Hepatocyte (in vitro differentiated cells): ENCODE measurements around the gene TLR4. TPM values are rescaled to one million over a fixed set of nuclear protein-coding genes. Genes with fewer than 3 reads are reported as not detected.

Source experiments
- DNase-seq: peaks from one replicate; pipeline ENCODE4 v3.0.0-alpha.2; 2016; ENCODE audit warnings: low spot score
- H2AFZ ChIP-seq: fragments of 200-600 bp; sonication (generic); 2 replicates; pipeline ENCODE4 v1.6.0; 2016; ENCODE audit warnings: antibody characterized with exemption, mild to moderate bottlenecking
- H3K27ac ChIP-seq: fragments of 200-600 bp; sonication (generic); 2 replicates; pipeline ENCODE4 v1.5.1; 2016; ENCODE audit warnings: mild to moderate bottlenecking
- H3K27me3 ChIP-seq: fragments of 200-600 bp; sonication (generic); 2 replicates; pipeline ENCODE4 v1.6.1; 2016
- H3K36me3 ChIP-seq: fragments of 200-600 bp; sonication (generic); replicated peaks from 2 replicates; pipeline ENCODE4 v1.5.1; 2016; ENCODE audit warnings: low read depth; ENCODE audit not compliant: insufficient read depth
- H3K4me1 ChIP-seq: fragments of 200-600 bp; sonication (generic); 2 replicates; pipeline ENCODE4 v1.5.1; 2016; ENCODE audit warnings: mild to moderate bottlenecking, moderate library complexity; ENCODE audit not compliant: insufficient read depth
- H3K4me2 ChIP-seq: fragments of 200-600 bp; sonication (generic); 2 replicates; pipeline ENCODE4 v1.6.0; 2016
- H3K4me3 ChIP-seq: fragments of 200-600 bp; sonication (generic); 2 replicates; pipeline ENCODE4 v1.5.1; 2016; ENCODE audit warnings: mild to moderate bottlenecking
- H3K79me2 ChIP-seq: fragments of 200-600 bp; sonication (generic); 2 replicates; pipeline ENCODE4 v1.6.0; 2017; ENCODE audit warnings: mild to moderate bottlenecking
- H3K9me2 ChIP-seq: fragments of 200-600 bp; sonication (generic); replicated peaks from 2 replicates; pipeline ENCODE4 v1.6.0; 2017; ENCODE audit warnings: mild to moderate bottlenecking; ENCODE audit not compliant: insufficient read depth
- H3K9me3 ChIP-seq: fragments of 200-600 bp; sonication (generic); 2 replicates; pipeline ENCODE4 v1.5.1; 2016; ENCODE audit warnings: low read depth, mild to moderate bottlenecking
- H4K20me1 ChIP-seq: fragments of 200-600 bp; sonication (generic); 2 replicates; pipeline ENCODE4 v1.6.0; 2016; ENCODE audit warnings: mild to moderate bottlenecking; ENCODE audit not compliant: insufficient read depth, poor library complexity, severe bottlenecking
- EZH2 ChIP-seq: fragments of 200-600 bp; sonication (generic); IDR thresholded peaks from 2 replicates; pipeline ENCODE4 v1.6.1; 2016; ENCODE audit warnings: antibody characterized with exemption, mild to moderate bottlenecking, borderline replicate concordance
- EZH2phosphoT487 ChIP-seq: fragments of 200-600 bp; sonication (generic); IDR thresholded peaks from one replicate; pipeline ENCODE4 v1.6.1; 2018; ENCODE audit warnings: antibody characterized with exemption, mild to moderate bottlenecking, low read depth, moderate library complexity; ENCODE audit not compliant: unreplicated experiment, severe bottlenecking
- WGBS: methylation state at CpG from one replicate; pipeline ENCODE4 v1.1.6; 2016; ENCODE audit warnings: low lambda C conversion rate; ENCODE audit errors: missing lambda C conversion rate; 5-methylcytosine and 5-hydroxymethylcytosine counted together
- polyA plus RNA-seq: library from polyadenylated mRNA; unstranded; fragments of >200 nt; fragmentation: Nextera tagmentation; extraction: Ambion mirVana; gene quantifications from 2 replicates; pipeline ENCODE4 v1.2.1, GENCODE V29; 2016
- total RNA-seq: library from RNA; depleted of rRNA; stranded (reverse); fragments of >200 nt; gene quantifications from 2 replicates; pipeline ENCODE4 v1.2.3, GENCODE V29; 2014
- TF ChIP-seq, protein P1 (sequence below): fragments of 200-600 bp; sonication (generic); IDR thresholded peaks from 2 replicates; pipeline ENCODE4 v1.5.1; 2016; ENCODE audit warnings: antibody characterized with exemption, mild to moderate bottlenecking; ENCODE audit not compliant: poor library complexity

The TLR4 gene
- total and polyA plus RNA-seq, 2 experiments from 2014 or later, result 0.33 to 1.7 TPM

DNA sequence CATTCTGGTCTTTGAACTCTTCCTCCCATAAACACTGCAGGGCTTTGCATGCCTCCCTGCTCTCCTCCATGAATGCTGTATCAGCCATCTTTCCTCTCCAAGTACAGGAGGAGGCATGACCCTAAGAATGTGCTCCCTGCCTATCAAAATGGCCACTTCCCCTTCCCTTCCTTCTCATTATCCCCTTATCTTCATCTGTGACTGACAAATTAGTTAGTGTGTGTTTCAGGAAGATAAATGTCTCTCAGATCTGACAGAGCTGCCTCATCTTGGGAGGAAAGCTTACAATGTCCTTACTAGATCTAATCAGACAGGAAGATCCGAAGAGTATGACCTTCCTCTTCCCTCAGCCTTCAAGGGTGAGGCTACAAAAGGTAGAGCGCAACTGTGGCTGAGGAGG, 46.2 kb downstream of the TLR4 start:
- Histone ChIP-seq H3K27me3 (peaks cover 10% of the 10 kb centered on the region), H3K9me2 (no peaks in the 10 kb centered on the region), H2AFZ (no peak overlapping the region), H3K27ac (no peak overlapping the region), H4K20me1 (no peaks in the 10 kb centered on the region), H3K9me3 (no peaks in the 10 kb centered on the region), H3K4me1 (no peaks in the 10 kb centered on the region), H3K36me3 (no peaks in the 10 kb centered on the region), H3K79me2 (no peaks in the 10 kb centered on the region), H3K4me2 (no peak overlapping the region), H3K4me3 (no peak overlapping the region)
- TF ChIP-seq EZH2 (no peak), EZH2phosphoT487 (no peak)
- TF ChIP-seq, protein P1, sequence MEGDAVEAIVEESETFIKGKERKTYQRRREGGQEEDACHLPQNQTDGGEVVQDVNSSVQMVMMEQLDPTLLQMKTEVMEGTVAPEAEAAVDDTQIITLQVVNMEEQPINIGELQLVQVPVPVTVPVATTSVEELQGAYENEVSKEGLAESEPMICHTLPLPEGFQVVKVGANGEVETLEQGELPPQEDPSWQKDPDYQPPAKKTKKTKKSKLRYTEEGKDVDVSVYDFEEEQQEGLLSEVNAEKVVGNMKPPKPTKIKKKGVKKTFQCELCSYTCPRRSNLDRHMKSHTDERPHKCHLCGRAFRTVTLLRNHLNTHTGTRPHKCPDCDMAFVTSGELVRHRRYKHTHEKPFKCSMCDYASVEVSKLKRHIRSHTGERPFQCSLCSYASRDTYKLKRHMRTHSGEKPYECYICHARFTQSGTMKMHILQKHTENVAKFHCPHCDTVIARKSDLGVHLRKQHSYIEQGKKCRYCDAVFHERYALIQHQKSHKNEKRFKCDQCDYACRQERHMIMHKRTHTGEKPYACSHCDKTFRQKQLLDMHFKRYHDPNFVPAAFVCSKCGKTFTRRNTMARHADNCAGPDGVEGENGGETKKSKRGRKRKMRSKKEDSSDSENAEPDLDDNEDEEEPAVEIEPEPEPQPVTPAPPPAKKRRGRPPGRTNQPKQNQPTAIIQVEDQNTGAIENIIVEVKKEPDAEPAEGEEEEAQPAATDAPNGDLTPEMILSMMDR, result no peak
- WGBS, result 76% methylated on average over 2 of the region's 2 CpGs
- DNase-seq, result no peak

GRCh38 chr9:117752894-117753293, 48.7 kb downstream of the TLR4 start:
- WGBS, result 94% methylated on average over 2 of the region's 2 CpGs

GRCh38 chr9:117757561-117758190, 53.5 kb downstream of the TLR4 start:
- no peaks in the 10 kb centered on the region for H3K27me3 ChIP-seq
- H3K9me3 ChIP-seq, result no peaks in the 10 kb centered on the region
- H3K4me1 ChIP-seq, result no peaks in the 10 kb centered on the region
- TF ChIP-seq EZH2phosphoT487 (no peak), EZH2 (no peak)
- TF ChIP-seq, protein P1, result no peak
- no peaks in the 10 kb centered on the region for H4K20me1 ChIP-seq
- no peak overlapping the region for H3K4me2 ChIP-seq
- H3K79me2 ChIP-seq, result no peaks in the 10 kb centered on the region
- H3K27ac ChIP-seq, result no peak overlapping the region
- no peaks in the 10 kb centered on the region for H3K36me3 ChIP-seq
- no peaks in the 10 kb centered on the region for H3K9me2 ChIP-seq
- WGBS, result 83% methylated on average over 5 of the region's 5 CpGs
- no peak for DNase-seq
- no peak overlapping the region for H3K4me3 ChIP-seq
- no peak overlapping the region for H2AFZ ChIP-seq

More at GRCh38 chr9:117752894-117753293, 48.7 kb downstream of the TLR4 start:
- TF ChIP-seq, protein P1, result no peak
- no peak for TF ChIP-seq EZH2
- no peak for TF ChIP-seq EZH2phosphoT487
- Histone ChIP-seq H4K20me1 (no peaks in the 10 kb centered on the region), H3K4me2 (no peak overlapping the region), H3K27me3 (no peaks in the 10 kb centered on the region), H3K9me2 (no peaks in the 10 kb centered on the region), H3K79me2 (no peaks in the 10 kb centered on the region), H3K9me3 (no peaks in the 10 kb centered on the region), H3K36me3 (no peaks in the 10 kb centered on the region), H3K4me3 (no peak overlapping the region), H2AFZ (no peak overlapping the region), H3K4me1 (no peaks in the 10 kb centered on the region), H3K27ac (no peak overlapping the region)
- DNase-seq, result no peak
